HG02852 (cell line): Measurements from ENCODE around the gene ARFGAP2.
"Not testable (repeated sequence)": the region's sequence is repeated elsewhere in the genome, so short reads cannot be mapped to it uniquely, and the experiment has no call there.

Source experiments
- ATAC-seq: cut with Tn5 transposase; IDR thresholded peaks from one replicate; pipeline ENCODE4 v1.9.1; 2021; ENCODE audit warnings: mild to moderate bottlenecking, moderate library complexity; ENCODE audit not compliant: unreplicated experiment

Gene ARFGAP2

GRCh38 chr11:47149782-47150181, 26.9 kb downstream of the ARFGAP2 start:
- no peak for ATAC-seq

GRCh38 chr11:47148903-47149531, 27.7 kb downstream of the ARFGAP2 start:
- ATAC-seq = no peak

GRCh38 chr11:47148270-47148669, 28.4 kb downstream of the ARFGAP2 start:
- ATAC-seq = no peak

GRCh38 chr11:47147681-47148080, 29.0 kb downstream of the ARFGAP2 start:
- ATAC-seq = no peak

- ATAC-seq = no peak
Observed at GRCh38 chr11:47147250-47147649, 29.4 kb downstream of the ARFGAP2 start.

GRCh38 chr11:47144541-47144940, 32.1 kb downstream of the ARFGAP2 start:
- no peak for ATAC-seq

- ATAC-seq = no peak
Observed at GRCh38 chr11:47143322-47143721, 33.4 kb downstream of the ARFGAP2 start.

- no peak for ATAC-seq
Observed at GRCh38 chr11:47139878-47140277, 36.8 kb downstream of the ARFGAP2 start.

- ATAC-seq = no peak
Observed at GRCh38 chr11:47137476-47137875, 39.2 kb downstream of the ARFGAP2 start.

GRCh38 chr11:47136921-47137320, 39.8 kb downstream of the ARFGAP2 start:
- no peak for ATAC-seq

GRCh38 chr11:47136327-47136726, 40.4 kb downstream of the ARFGAP2 start:
- no peak for ATAC-seq

- no peak for ATAC-seq
Observed at GRCh38 chr11:47132981-47133380, 43.7 kb downstream of the ARFGAP2 start.

GRCh38 chr11:47132490-47132889, 44.2 kb downstream of the ARFGAP2 start:
- ATAC-seq = no peak

- no peak for ATAC-seq
Observed at GRCh38 chr11:47131136-47131535, 45.5 kb downstream of the ARFGAP2 start.

- ATAC-seq = no peak
Observed at GRCh38 chr11:47130543-47130942, 46.1 kb downstream of the ARFGAP2 start.

GRCh38 chr11:47127213-47127612, 49.5 kb downstream of the ARFGAP2 start:
- no peak for ATAC-seq

- ATAC-seq = no peak
Observed at GRCh38 chr11:47125083-47125482, 51.6 kb downstream of the ARFGAP2 start.

GRCh38 chr11:47124675-47125074, 52.0 kb downstream of the ARFGAP2 start:
- ATAC-seq = no peak

GRCh38 chr11:47123094-47123493, 53.6 kb downstream of the ARFGAP2 start:
- no peak for ATAC-seq

- ATAC-seq = no peak
Observed at GRCh38 chr11:47121731-47122130, 54.9 kb downstream of the ARFGAP2 start.

GRCh38 chr11:47121056-47121455, 55.6 kb downstream of the ARFGAP2 start:
- ATAC-seq = no peak

GRCh38 chr11:47118958-47119688, 57.6 kb downstream of the ARFGAP2 start:
- not testable (repeated sequence) for ATAC-seq
